Superior temporal gyrus (tissue), 1 donor: Measurements from ENCODE around the gene ENDOU.
"Not testable (repeated sequence)": the region's sequence is repeated elsewhere in the genome, so short reads cannot be mapped to it uniquely, and the experiment has no call there.

Experiments
- DNase-seq: peaks from one replicate; pipeline ENCODE4 v3.0.0-alpha.2; 2016; ENCODE audit errors: extremely low spot score

ENDOU gene

GRCh38 chr12:47686645-47687240, 38.5 kb downstream of the ENDOU start:
- DNase-seq, result peak; percentile 76

GRCh38 chr12:47679785-47680184, 45.5 kb downstream of the ENDOU start:
- DNase-seq, result no peak

DNA sequence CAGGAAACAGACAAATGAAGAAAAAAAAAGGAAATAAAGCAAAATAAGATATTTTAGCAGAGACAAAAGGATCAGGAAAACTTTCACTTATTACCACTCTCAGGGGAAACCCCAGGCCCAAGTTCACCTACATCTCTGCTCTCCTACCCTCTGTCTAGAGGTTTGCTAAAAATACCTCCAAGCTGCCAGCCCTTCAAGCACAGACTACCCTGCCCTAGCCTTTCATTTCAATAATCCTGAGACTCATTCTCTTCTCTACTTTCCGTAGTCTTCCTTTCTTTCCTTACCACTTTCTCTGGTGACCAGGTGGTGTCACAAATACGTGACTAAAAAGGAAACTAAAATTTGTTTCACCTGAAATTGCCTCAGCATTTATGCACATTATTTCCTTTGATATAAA, 53.2 kb downstream of the ENDOU start:
- DNase-seq, result no peak

DNA sequence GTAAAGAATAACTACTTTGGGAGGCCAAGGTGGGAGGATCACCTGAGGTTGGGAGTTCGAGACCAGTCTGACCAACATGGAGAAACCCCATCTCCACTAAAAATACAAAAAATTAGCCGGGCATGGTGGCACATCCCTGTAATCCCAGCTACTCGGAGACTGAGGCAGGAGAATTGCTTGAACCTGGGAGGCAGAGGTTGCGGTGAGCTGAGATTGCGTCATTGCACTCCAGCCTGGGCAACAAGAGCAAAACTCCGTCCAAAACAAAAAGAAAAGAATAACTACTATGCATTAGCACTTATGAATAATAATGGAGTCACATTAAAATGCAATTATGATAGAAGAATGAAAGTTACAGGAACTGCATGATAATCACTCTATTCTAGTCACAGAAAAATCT, 57.4 kb downstream of the ENDOU start:
- not testable (repeated sequence) for DNase-seq
